Kidney (tissue), 14 donors: ENCODE data around the gene CATSPERD. TPM values are rescaled to one million over a fixed set of nuclear protein-coding genes. Genes with fewer than 3 reads are reported as not detected.
"Not testable (repeated sequence)": the region's sequence is repeated elsewhere in the genome, so short reads cannot be mapped to it uniquely, and the experiment has no call there.

Experiments
- DNase-seq, 5 donors: peaks; one replicate each; pipeline ENCODE4 v3.0.0-alpha.2; 2013 to 2020
- FAIRE-seq: peaks from 2 replicates; lab custom pipeline; 2012; peaks lifted over from hg19 to GRCh38; lab: Jason Lieb, UNC
- H3K27ac ChIP-seq, 2 donors: one replicate each; pipeline ENCODE4 v1.7.0; 2013; ENCODE audit warnings: low read depth in 2 of 2, low read length in 2 of 2, inconsistent platforms in 1 of 2
- H3K27me3 ChIP-seq: one replicate; pipeline ENCODE4 v1.7.1; 2013; ENCODE audit warnings: low read length, inconsistent platforms; ENCODE audit not compliant: control insufficient read depth, insufficient read depth
- H3K36me3 ChIP-seq, 3 donors: one replicate each; pipeline versions ENCODE4 v1.7.0 to v1.7.1; 2013; ENCODE audit warnings: low read length in 3 of 3, control low read depth in 1 of 3, inconsistent platforms in 1 of 3; ENCODE audit not compliant: insufficient read depth in 3 of 3, control insufficient read depth in 2 of 3
- H3K4me1 ChIP-seq, 3 donors: one replicate each; pipeline versions ENCODE4 v1.7.0 to v1.7.1; 2013; ENCODE audit warnings: low read length in 3 of 3, inconsistent platforms in 1 of 3, low read depth in 1 of 3; ENCODE audit not compliant: control insufficient read depth in 2 of 3, insufficient read depth in 2 of 3
- H3K4me3 ChIP-seq, 3 donors: one replicate each; pipeline versions ENCODE4 v1.7.0 to v1.8.1; 2013; ENCODE audit warnings: low read length in 3 of 3, control low read depth in 1 of 3, inconsistent platforms in 1 of 3
- H3K9ac ChIP-seq, 3 donors: one replicate each; pipeline versions ENCODE4 v1.7.0 to v1.7.1; 2013; ENCODE audit warnings: low read length in 3 of 3, control low read depth in 1 of 3, inconsistent platforms in 1 of 3
- H3K9me3 ChIP-seq, 3 donors: one replicate each; pipeline versions ENCODE4 v1.7.0 to v1.7.1; 2013; ENCODE audit warnings: low read length in 3 of 3, control low read depth in 1 of 3, inconsistent platforms in 1 of 3; ENCODE audit not compliant: control insufficient read depth in 2 of 3, insufficient read depth in 1 of 3
- CTCF ChIP-seq: IDR thresholded peaks from 3 replicates; pipeline ENCODE4 v1.5.1; 2012; ENCODE audit warnings: mild to moderate bottlenecking, moderate library complexity, borderline replicate concordance; ENCODE audit not compliant: insufficient read depth; ENCODE audit errors: extremely low read depth
- intact Hi-C: fragments of 100-400 bp; cut with DNase I; formaldehyde crosslinking; loops from one replicate; pipeline ENCODE4 v1.11.1; 2022
- polyA plus RNA-seq: library from polyadenylated mRNA; stranded (reverse); fragments of 350-450 nt; fragmentation: Illumina TruSeq; extraction: RNeasy Lipid Tissue Mini Kit (QIAGEN cat#74804); gene quantifications from one replicate; pipeline ENCODE4 v1.2.3, GENCODE V29; 2014; ENCODE audit warnings: low read depth, low replicate concordance; ENCODE audit not compliant: insufficient read depth
- total RNA-seq: library from RNA; stranded (reverse); fragmentation: NEBNext Ultra II Directional; extraction: Animal tissue kit (Norgen Biotek cat#: 25700); gene quantifications from one replicate; pipeline ENCODE4 v1.2.1, GENCODE V29; 2021
- donor health status: control.
- donor health status: control.
- donor health status: control.
- donor health status: control.
- donor health status: control.
- donor health status: DM: yes; HTN: yes; CAD: no.
- donor health status: Normal renal cell carcinoma (clear cell type).

CATSPERD gene
- total and polyA plus RNA-seq, 2 donors from 2014 or later: not detected

DNA sequence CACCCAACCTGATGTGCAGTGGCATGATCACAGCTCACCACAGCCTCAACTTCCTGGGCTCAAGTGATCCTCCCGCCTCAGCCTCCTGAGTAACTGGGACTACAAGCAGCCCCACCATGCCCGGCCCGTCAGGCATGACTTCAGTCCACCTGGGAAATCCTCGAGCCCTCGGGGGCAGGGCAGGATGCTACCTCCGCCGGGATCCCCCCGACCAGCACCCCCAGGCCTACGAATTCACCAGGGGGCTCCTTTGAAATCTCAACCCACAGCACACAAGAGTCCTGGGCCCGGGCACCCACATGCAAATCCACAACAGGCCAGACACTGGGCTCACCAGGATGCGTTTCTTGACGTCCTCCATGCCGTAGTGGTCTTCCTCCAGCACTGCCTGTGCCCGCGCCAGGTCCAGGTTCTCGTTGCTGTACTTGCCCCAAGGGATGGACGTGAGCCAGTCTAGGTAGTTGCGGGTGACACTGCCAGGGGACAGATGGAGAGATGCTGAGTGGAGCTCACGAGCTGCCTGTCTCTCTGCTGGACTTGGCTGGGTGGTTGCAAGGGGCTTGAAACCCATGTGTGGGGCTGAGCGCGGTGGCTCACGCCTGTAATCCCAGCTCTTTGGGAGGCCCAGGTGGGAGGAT lies 19.9 kb upstream of the CATSPERD start:
- intact Hi-C loops: no loop called here
- Histone ChIP-seq H3K9me3 (no peaks in the 10 kb centered on the region), H3K4me1 (no peaks in the 10 kb centered on the region), H3K36me3 (peaks cover 0 to 18% (median 12%) of the 10 kb centered on the region in 3 donors), H3K9ac (no peak overlapping the region), H3K4me3 (no peak overlapping the region), H3K27ac (no peak overlapping the region), H3K27me3 (no peaks in the 10 kb centered on the region)
- FAIRE-seq: no peak
- TF ChIP-seq CTCF: no peak
- DNase-seq: no peak

- H3K9ac ChIP-seq, DNase-seq, FAIRE-seq, H3K4me1 ChIP-seq, H3K4me3 ChIP-seq, H3K27me3 ChIP-seq, H3K27ac ChIP-seq, H3K9me3 ChIP-seq, intact Hi-C loops: not testable (repeated sequence)
- peaks cover 0 to 19% (median 14%) of the 10 kb centered on the region in 3 donors for H3K36me3 ChIP-seq
Observed at GRCh38 chr19:5702053-5702410, 18.4 kb upstream of the CATSPERD start.

- DNase-seq (no peak), FAIRE-seq (no peak)
- intact Hi-C loops: no loop called here
Observed at GRCh38 chr19:5703819-5704818, 16.3 kb upstream of the CATSPERD start.

More at GRCh38 chr19:5703819-5704818, 16.3 kb upstream of the CATSPERD start:
- H3K36me3 ChIP-seq: peaks cover 0 to 16% (median 13%) of the 10 kb centered on the region in 3 donors
- no peak overlapping the region for H3K9ac ChIP-seq
- no peaks in the 10 kb centered on the region for H3K4me1 ChIP-seq
- no peaks in the 10 kb centered on the region for H3K27me3 ChIP-seq
- H3K9me3 ChIP-seq: no peaks in the 10 kb centered on the region
- H3K27ac ChIP-seq: no peak overlapping the region
- no peak overlapping the region for H3K4me3 ChIP-seq
- TF ChIP-seq CTCF: no peak
